ENCODE measurements around the gene CSAD. TPM values are rescaled to one million over a fixed set of nuclear protein-coding genes. Genes with fewer than 3 reads are reported as not detected.

Gene CSAD
- total RNA-seq, 1 donor from 2014 or later = 23.8 TPM

DNA sequence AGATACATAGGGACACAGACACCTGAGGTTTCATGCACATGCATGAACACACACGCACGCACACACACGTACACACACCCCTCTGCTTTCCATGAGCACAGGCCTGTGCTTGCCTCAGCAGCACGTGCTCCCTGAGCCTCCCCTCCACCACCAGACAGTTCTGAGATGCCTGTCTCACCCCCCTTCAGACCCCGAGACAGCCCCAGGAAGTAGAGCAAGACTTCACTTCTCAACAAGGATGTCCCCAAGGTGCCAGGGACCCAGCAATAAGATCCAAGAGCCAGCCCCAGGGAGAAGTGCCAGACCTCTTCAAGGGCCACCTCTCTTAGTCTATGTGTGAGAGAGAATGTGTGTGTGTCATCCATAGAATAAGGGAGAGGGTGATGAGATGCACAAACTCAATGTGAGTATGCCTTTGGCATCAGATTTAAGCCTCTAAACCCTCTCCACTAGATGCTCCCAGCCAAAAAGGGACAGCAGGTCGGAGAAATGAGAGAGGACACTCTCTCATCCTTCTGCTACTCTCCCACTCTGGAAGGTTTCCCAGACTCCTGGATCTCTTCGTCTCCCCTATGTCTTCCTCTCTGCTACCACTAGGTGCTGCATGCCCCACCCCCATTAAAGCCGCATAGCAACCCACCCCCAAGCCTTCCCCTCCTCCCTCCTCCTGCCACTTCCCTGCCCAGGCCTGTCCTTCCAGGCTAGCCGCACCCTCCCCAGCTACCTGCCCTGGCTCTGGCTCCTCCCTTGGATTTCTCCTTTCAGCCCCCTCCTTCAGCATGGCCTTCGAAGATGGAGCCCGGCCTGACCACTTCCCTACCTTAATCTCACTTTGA, 43.6 kb upstream of the CSAD start:
- DNase-seq (ENCODE audit: low spot score) = no peak
- H3K4me3 Mint-ChIP-seq (ENCODE audit: unreplicated experiment) = peak overlapping the region; percentile 28

DNA sequence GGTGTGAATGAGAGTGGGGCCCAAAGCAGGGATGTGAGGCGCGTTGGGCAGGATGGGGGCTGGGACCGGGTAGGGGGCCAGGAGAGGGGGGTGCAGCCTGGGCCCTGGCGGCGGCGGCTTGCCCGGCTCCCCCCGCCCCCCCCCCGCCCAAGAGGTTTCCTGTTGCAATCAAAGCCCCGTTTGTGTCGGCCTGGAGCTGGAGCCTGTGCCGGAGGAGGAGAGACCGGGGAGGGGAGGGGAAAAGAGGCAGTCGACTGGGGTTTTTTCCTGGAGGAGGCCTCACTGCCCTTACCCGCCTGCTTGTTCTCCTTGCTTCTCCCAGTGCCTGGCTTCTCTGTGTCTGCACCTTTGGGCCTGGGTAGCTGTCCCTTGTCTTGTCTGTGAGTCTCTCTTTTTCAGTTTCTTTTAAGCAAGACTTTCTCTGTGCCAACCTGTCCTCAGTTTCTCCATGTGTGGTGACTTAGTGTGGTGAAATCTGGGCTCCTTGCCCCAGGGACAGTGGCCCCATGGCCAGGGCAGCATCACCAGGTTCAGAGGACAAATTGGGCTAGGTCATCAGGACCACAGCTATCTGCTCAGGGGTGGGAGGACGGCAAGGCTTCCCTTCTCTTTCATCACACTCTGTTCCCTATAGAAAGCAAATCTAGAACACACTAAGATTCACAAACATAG, 42.8 kb upstream of the CSAD start:
- Mint-ChIP-seq H3K9me3 (ENCODE audit: unreplicated experiment) (no peaks in the 10 kb centered on the region), H3K4me3 (ENCODE audit: unreplicated experiment) (peak overlapping the region; percentile 69), H3K4me1 (ENCODE audit: unreplicated experiment) (peaks cover 50% of the 10 kb centered on the region), H3K36me3 (ENCODE audit: low read depth, unreplicated experiment) (peaks cover 4% of the 10 kb centered on the region), H3K27ac (ENCODE audit: unreplicated experiment) (peak overlapping the region; percentile 39), H3K27me3 (ENCODE audit: unreplicated experiment) (peaks cover 13% of the 10 kb centered on the region)
- TF ChIP-seq, protein P1, sequence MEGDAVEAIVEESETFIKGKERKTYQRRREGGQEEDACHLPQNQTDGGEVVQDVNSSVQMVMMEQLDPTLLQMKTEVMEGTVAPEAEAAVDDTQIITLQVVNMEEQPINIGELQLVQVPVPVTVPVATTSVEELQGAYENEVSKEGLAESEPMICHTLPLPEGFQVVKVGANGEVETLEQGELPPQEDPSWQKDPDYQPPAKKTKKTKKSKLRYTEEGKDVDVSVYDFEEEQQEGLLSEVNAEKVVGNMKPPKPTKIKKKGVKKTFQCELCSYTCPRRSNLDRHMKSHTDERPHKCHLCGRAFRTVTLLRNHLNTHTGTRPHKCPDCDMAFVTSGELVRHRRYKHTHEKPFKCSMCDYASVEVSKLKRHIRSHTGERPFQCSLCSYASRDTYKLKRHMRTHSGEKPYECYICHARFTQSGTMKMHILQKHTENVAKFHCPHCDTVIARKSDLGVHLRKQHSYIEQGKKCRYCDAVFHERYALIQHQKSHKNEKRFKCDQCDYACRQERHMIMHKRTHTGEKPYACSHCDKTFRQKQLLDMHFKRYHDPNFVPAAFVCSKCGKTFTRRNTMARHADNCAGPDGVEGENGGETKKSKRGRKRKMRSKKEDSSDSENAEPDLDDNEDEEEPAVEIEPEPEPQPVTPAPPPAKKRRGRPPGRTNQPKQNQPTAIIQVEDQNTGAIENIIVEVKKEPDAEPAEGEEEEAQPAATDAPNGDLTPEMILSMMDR (IDR thresholded peaks at IDR 0.05; ENCODE audit: unreplicated experiment) = no peak
- DNase-seq (ENCODE audit: low spot score) = no peak

More for the DNA sequence above, 43.6 kb upstream of the CSAD start:
- H3K27ac Mint-ChIP-seq (ENCODE audit: unreplicated experiment) = no peak overlapping the region
- H3K9me3 Mint-ChIP-seq (ENCODE audit: unreplicated experiment) = no peaks in the 10 kb centered on the region
- peaks cover 1% of the 10 kb centered on the region for H3K36me3 Mint-ChIP-seq (ENCODE audit: low read depth, unreplicated experiment)
- H3K27me3 Mint-ChIP-seq (ENCODE audit: unreplicated experiment) = peaks cover 12% of the 10 kb centered on the region
- H3K4me1 Mint-ChIP-seq (ENCODE audit: unreplicated experiment) = peaks cover 47% of the 10 kb centered on the region
- TF ChIP-seq, protein P1 (IDR thresholded peaks at IDR 0.05; ENCODE audit: unreplicated experiment) = no peak

DNA sequence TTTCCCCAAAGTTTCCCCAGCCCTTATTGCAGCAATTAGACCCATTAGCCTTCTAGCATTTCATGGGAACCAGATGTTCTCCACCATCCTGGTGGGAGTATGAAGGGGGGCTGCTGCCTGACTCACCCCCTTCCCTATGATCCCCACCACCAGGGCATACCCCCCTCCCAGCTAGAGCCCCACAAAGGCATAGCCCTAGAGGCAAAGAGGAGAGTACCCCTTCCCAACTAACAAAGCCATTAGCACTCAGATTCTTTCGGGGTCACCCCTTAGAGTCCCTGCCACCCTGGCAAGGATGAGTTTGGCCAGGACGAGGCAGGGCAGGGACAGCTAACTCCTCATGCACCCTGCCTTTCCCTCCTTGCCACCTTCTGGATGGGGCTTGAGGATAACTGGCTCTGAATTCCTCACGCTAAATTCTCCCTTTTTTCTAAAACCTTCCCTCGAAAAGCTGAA, 42.1 kb upstream of the CSAD start:
- Mint-ChIP-seq H3K27ac (ENCODE audit: unreplicated experiment) (no peak overlapping the region), H3K27me3 (ENCODE audit: unreplicated experiment) (peaks cover 15% of the 10 kb centered on the region), H3K9me3 (ENCODE audit: unreplicated experiment) (no peaks in the 10 kb centered on the region), H3K36me3 (ENCODE audit: low read depth, unreplicated experiment) (peaks cover 4% of the 10 kb centered on the region), H3K4me1 (ENCODE audit: unreplicated experiment) (peaks cover 54% of the 10 kb centered on the region), H3K4me3 (ENCODE audit: unreplicated experiment) (peak overlapping the region; percentile 69)
- no peak for DNase-seq (ENCODE audit: low spot score)
- TF ChIP-seq, protein P1 (IDR thresholded peaks at IDR 0.05; ENCODE audit: unreplicated experiment) = no peak

DNA sequence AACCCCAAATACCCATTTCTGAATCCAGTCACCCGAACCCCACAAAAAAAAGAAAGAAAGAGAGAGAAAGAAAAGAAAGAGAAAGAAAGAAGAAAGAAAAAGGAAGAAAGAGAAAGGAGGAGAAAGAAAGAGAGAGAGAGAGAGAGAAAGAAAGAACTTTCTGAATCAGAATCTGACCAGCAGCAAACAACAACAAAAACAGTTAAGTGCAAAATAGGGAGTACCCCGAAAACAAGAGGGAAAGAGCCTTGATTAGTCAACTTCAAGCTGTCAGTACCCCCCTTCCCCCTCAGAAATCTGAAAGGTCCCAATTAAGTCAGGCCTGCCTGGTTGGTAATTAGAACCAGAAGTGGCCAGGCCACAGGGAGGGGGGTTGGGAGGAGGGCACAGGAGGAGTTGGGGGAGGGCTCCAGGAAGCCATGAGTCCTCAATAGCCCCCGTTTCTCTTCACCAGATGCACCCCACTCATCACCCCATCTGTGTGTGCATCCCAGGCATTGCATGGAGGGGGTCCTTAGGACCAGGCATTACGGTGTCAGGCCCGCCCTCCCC, 41.5 kb upstream of the CSAD start:
- Mint-ChIP-seq H3K36me3 (ENCODE audit: low read depth, unreplicated experiment) (peaks cover 4% of the 10 kb centered on the region), H3K9me3 (ENCODE audit: unreplicated experiment) (no peaks in the 10 kb centered on the region), H3K4me3 (ENCODE audit: unreplicated experiment) (peak overlapping the region; percentile 68), H3K27me3 (ENCODE audit: unreplicated experiment) (peaks cover 14% of the 10 kb centered on the region), H3K27ac (ENCODE audit: unreplicated experiment) (no peak overlapping the region), H3K4me1 (ENCODE audit: unreplicated experiment) (peaks cover 60% of the 10 kb centered on the region)
- TF ChIP-seq, protein P1 (IDR thresholded peaks at IDR 0.05; ENCODE audit: unreplicated experiment) = no peak
- no peak for DNase-seq (ENCODE audit: low spot score)
